C4-2B (cell line): Measurements from ENCODE around the gene ZNF385B.

Experiments used
- CTCF ChIP-seq: fragments of 450-650 bp; conservative IDR thresholded peaks from 2 replicates; pipeline ENCODE4 v1.5.1; 2017; ENCODE audit warnings: mild to moderate bottlenecking
- ZFX ChIP-seq: fragments of 450-650 bp; IDR thresholded peaks from 2 replicates; pipeline ENCODE4 v1.6.1; 2017

GRCh38 chr2:179854891-179855290 lies 6.5 kb downstream of the ZNF385B start:
- no peak for TF ChIP-seq CTCF
- TF ChIP-seq ZFX: no peak
